GM12872 (cell line): ENCODE measurements around the gene PSAPL1.

ENCODE experiments used
- CTCF ChIP-seq: IDR thresholded peaks from 3 replicates; pipeline ENCODE4 v1.5.1; 2011; ENCODE audit warnings: low read depth, mild to moderate bottlenecking, low read length, moderate library complexity; ENCODE audit not compliant: insufficient read depth

The PSAPL1 gene

DNA sequence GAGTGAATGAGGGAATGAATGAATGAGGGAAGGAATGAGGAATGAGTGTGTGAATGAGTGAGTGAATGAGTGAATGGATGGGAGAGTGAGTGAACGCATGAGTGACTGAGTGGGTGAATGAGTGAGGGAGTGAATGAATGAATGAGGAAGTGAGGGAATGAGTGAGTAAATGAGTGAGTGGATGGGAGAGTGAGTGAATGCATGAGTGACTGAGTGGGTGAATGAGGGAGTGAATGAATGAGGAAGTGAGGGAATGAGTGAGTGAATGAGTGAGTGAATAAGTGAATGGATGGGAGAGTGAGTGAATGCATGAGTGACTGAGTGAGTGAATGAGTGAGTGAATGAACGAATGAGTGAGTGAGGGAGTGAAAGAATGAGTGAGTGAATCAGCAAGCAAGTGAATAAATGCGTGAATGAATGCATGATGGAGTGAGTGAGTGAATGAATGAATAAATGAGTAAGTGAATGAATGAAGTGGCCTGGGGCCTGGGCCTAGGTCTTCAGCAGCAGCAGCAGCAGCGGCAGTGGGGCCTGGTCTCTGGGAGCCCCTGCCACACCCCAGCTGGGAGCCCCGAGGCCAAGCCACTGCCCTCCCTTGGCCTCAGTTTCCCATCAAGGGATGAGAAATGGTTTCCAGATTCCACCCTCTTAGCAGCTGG is 16.2 kb upstream of the PSAPL1 start:
- TF ChIP-seq CTCF = no peak

- no peak for TF ChIP-seq CTCF
Measured at GRCh38 chr4:7448036-7448435, 13.3 kb upstream of the PSAPL1 start.

DNA sequence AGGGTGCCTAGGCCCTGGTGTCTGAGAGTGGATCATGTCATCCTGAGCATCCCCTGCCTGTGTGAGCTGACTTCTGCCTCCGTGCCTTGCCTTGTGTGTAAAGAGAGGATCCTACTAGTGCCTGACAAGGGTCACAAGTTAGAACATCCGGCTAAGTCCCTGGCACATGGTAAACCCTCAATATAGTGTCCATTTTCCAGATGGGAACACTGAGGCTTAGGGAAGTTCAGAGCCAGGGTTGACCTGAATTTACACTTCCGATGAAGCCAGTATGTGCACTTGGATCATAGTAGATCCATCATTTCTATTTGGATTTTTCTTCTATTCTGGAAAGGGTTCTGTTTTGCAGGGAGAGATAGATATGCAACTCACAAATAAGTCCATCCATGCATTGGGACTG is 12.5 kb upstream of the PSAPL1 start:
- TF ChIP-seq CTCF = no peak

DNA sequence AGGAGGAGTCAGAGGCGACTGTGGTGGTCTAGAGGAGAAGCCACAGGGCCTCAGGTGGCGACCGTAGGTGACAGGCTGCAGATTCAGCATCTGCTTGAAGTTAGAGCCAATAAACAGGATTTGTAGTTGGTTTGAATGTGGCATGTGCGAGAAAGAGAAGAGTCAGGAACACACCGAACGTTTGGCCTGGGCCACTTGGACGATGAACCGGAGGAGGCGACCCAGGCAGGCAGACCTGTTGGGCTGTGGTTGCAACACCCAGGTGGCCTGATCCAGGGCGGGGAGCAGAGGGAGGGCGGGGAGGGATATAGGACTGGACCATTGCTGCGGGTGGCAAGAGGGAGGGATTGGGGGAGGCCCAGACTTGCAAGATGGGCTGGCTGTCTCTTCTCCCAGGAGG is 10.0 kb upstream of the PSAPL1 start:
- no peak for TF ChIP-seq CTCF

- no peak for TF ChIP-seq CTCF
Measured at GRCh38 chr4:7444314-7444713, 9.6 kb upstream of the PSAPL1 start.

DNA sequence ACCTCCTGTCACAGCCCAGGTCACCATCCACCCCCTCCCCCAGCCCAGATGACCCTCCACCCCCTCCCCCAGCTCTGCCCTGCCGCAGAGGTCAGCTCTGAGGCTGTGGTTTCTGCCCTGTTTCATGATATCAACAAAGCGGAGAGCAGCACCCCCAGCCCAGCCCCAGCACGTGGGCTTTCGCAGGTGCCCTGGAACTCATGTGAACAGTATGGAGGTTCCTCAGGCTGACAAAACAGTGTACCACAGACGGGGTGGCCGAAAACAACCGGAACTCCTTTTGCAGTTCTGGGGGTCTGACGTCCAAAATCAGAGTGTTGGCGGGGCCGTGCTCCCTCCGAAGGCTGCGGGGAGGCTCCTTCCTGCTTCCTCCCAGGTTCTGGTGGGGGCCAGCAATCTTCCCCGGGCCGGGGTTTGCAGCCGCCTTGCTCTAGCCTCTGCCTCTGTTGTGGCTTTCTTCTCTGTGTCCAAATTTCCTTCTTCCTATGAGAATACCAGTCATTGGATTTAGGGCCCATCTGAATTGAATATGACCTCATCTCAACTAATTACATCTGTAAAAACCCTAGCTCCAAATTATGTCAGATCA is 7.9 kb upstream of the PSAPL1 start:
- TF ChIP-seq CTCF = no peak

GRCh38 chr4:7441201-7441600 is 6.5 kb upstream of the PSAPL1 start:
- TF ChIP-seq CTCF = no peak

GRCh38 chr4:7439699-7440098 is 5.0 kb upstream of the PSAPL1 start:
- TF ChIP-seq CTCF = no peak
